Activated CD4-positive, alpha-beta T cell treated with anti-CD3 and anti-CD28 coated beads, Interleukin-2, amount 50 U/mL, for 4 hours (primary cell): ENCODE measurements around the gene GUCA1C.

Experiments
- DNase-seq, 2 experiments: peaks; one replicate each; pipeline ENCODE4 v3.0.0-alpha.2; 2020

GUCA1C gene

GRCh38 chr3:108953700-108954099, at the start of gene GUCA1C:
Gene GUCA1C, minus strand, starts transcription at chr3:108953879. Its CDS starts 117 bp downstream, at chr3:108953762.
- DNase-seq = no peak

GRCh38 chr3:108998436-108998835, 44.8 kb upstream of the GUCA1C start:
- DNase-seq = no peak

GRCh38 chr3:108985844-108986243, 32.2 kb upstream of the GUCA1C start:
- DNase-seq = no peak

GRCh38 chr3:108983051-108983450, 29.4 kb upstream of the GUCA1C start:
- DNase-seq = no peak

GRCh38 chr3:108976058-108976457, 22.4 kb upstream of the GUCA1C start:
- DNase-seq = no peak

GRCh38 chr3:108973019-108973418, 19.3 kb upstream of the GUCA1C start:
- DNase-seq = no peak

GRCh38 chr3:108972482-108972881, 18.8 kb upstream of the GUCA1C start:
- no peak for DNase-seq

- no peak for DNase-seq
Measured at GRCh38 chr3:108970561-108970960, 16.9 kb upstream of the GUCA1C start.

GRCh38 chr3:108966773-108967172, 13.1 kb upstream of the GUCA1C start:
- no peak for DNase-seq

- DNase-seq = no peak
Measured at GRCh38 chr3:108959017-108959416, 5.3 kb upstream of the GUCA1C start.

- DNase-seq = no peak
Measured at GRCh38 chr3:108953210-108953609, 469 bp downstream of the GUCA1C start.

GRCh38 chr3:108951820-108952501, 1.7 kb downstream of the GUCA1C start:
- DNase-seq = no peak

- no peak for DNase-seq
Measured at GRCh38 chr3:108947855-108948254, 5.8 kb downstream of the GUCA1C start.

- DNase-seq = no peak
Measured at GRCh38 chr3:108946292-108947285, 7.1 kb downstream of the GUCA1C start.

GRCh38 chr3:108940568-108941263, 13.0 kb downstream of the GUCA1C start:
- no peak for DNase-seq

GRCh38 chr3:108940166-108940565, 13.5 kb downstream of the GUCA1C start:
- no peak for DNase-seq

- no peak for DNase-seq
Measured at GRCh38 chr3:108936924-108937689, 16.6 kb downstream of the GUCA1C start.

- DNase-seq = no peak
Measured at GRCh38 chr3:108931035-108931434, 22.6 kb downstream of the GUCA1C start.

- DNase-seq = no peak
Measured at GRCh38 chr3:108918866-108919265, 34.8 kb downstream of the GUCA1C start.

- peak; percentile 55 to 57 for DNase-seq
Measured at GRCh38 chr3:108914774-108915641, 38.7 kb downstream of the GUCA1C start.

GRCh38 chr3:108909799-108910198, 43.9 kb downstream of the GUCA1C start:
- no peak for DNase-seq
